ENCODE data around the gene CFAP74. TPM values are rescaled to one million over a fixed set of nuclear protein-coding genes. Genes with fewer than 3 reads are reported as not detected.

CFAP74 gene
- total and polyA plus RNA-seq, 9 donors = 0.05 to 8.0 (median 0.58) TPM; not detected in 1

DNA sequence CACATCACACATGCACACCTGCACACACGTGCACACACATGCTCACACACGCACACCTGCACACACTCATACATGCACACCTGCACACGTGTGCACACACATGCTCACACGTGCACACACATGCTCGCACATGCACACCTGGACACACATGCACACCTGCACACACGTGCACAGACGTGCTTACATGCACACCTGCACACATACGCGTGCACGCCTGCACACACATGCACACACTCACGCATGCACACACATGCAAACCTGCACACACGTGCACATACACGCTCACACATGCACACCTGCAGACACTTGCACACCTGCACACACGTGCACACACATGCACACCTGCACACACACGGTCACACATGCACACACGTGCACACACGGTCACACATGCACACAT is 32.6 kb downstream of the CFAP74 start:
- no peaks in the 10 kb centered on the region for H3K27me3 ChIP-seq
- intact Hi-C loops (cut with DNase I) = loop anchor here in 1 of 4 donors (5.0 kb wide), 1 partner anchor 56 kb away; no protein-coding TSS in a partner anchor
- no peaks in the 10 kb centered on the region for H3K4me1 ChIP-seq (ENCODE audit: insufficient read depth)
- no peak for TF ChIP-seq EP300 (IDR thresholded peaks at IDR 0.05)
- TF ChIP-seq, protein P1, sequence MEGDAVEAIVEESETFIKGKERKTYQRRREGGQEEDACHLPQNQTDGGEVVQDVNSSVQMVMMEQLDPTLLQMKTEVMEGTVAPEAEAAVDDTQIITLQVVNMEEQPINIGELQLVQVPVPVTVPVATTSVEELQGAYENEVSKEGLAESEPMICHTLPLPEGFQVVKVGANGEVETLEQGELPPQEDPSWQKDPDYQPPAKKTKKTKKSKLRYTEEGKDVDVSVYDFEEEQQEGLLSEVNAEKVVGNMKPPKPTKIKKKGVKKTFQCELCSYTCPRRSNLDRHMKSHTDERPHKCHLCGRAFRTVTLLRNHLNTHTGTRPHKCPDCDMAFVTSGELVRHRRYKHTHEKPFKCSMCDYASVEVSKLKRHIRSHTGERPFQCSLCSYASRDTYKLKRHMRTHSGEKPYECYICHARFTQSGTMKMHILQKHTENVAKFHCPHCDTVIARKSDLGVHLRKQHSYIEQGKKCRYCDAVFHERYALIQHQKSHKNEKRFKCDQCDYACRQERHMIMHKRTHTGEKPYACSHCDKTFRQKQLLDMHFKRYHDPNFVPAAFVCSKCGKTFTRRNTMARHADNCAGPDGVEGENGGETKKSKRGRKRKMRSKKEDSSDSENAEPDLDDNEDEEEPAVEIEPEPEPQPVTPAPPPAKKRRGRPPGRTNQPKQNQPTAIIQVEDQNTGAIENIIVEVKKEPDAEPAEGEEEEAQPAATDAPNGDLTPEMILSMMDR (IDR thresholded peaks at IDR 0.05) = no peak
- TF ChIP-seq POLR2A (IDR thresholded peaks at IDR 0.05) = no peak
- H3K27ac ChIP-seq = no peak overlapping the region
- no peak overlapping the region for H3K4me3 ChIP-seq
- H3K36me3 ChIP-seq = no peaks in the 10 kb centered on the region
- 82 to 90% (median 87%) methylated on average over 17 of the region's 17 CpGs for WGBS, 3 donors
- DNase-seq = no peak
- H3K9me3 ChIP-seq = peaks cover 0 to 5% of the 10 kb centered on the region in 2 donors

DNA sequence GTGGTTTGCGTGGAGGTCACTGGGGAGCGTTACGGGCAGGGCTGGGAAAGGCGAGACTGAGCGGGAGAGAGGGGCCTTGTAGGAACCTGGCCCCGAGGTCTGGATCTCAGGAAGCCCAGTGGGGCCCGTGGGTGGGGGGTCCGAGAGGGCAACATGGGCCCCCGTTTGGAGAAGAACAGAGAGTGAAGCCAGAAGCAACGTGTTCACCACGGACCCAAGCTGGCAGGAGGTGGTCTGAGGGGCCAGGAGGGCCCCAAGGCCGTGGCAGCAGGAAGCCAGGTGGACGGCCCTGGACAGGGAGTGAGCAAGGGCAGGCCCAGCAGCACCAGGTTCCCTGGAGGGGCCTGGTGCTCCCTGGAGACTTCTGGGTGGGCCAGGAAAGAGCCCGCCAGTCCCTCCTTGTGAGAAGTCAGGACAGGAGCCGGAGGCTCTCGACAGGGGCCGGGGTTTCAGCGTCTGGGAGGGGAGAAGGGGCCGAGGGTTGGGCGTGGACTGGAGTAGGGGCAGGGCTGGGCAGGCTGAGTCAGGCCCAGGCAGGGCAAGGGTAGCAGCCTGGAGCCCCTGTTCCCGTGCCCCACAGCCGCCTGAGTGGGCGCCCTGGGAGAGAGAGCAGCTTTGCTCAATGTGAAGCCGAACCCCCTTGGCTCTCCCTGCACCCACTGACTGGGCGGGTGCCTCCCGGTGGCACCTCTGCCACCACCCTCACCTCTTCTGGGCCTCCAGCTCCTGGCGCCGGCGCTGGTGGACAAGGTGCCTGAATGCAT is 33.5 kb downstream of the CFAP74 start:
- no peak overlapping the region for H3K27ac ChIP-seq
- intact Hi-C loops (cut with DNase I) = loop anchor here in 2 of 4 donors (5.0 to 10.0 kb wide), 2 partner anchors 55 to 57 kb away; no protein-coding TSS in a partner anchor
- H3K36me3 ChIP-seq = no peaks in the 10 kb centered on the region
- H3K9me3 ChIP-seq = no peaks in the 10 kb centered on the region
- no peaks in the 10 kb centered on the region for H3K27me3 ChIP-seq
- no peak overlapping the region for H3K4me3 ChIP-seq
- no peak for DNase-seq
- 59 to 71% (median 63%) methylated on average over 23 to 29 of the region's 29 CpGs for WGBS, 3 donors
- H3K4me1 ChIP-seq (ENCODE audit: insufficient read depth) = no peaks in the 10 kb centered on the region
- TF ChIP-seq, protein P1 (IDR thresholded peaks at IDR 0.05) = no peak
- TF ChIP-seq POLR2A (IDR thresholded peaks at IDR 0.05) (no peak), EP300 (IDR thresholded peaks at IDR 0.05) (no peak)

DNA sequence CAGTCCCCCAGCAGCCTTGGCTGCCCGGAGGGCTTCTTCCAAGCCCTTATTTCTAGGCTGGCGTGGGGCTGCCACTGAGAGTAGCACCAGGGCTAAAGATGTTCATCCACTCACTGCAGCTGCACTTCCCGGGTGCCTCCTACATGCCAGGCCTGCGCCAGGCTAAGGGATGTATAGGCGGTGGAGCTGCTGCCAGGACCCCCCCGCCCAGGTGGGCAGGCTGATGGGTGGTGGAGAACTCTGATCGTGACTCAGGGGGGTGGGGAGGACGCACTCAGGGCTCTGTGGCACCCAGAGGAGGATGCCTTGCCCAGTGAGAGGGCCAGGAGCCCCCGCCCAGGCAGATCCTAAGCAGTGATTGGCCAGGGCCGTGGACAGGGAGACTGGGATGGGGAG is 34.1 kb downstream of the CFAP74 start:
- TF ChIP-seq, protein P1 (IDR thresholded peaks at IDR 0.05) = no peak
- TF ChIP-seq POLR2A (IDR thresholded peaks at IDR 0.05) = no peak
- no peak for TF ChIP-seq EP300 (IDR thresholded peaks at IDR 0.05)
- H3K36me3 ChIP-seq = no peaks in the 10 kb centered on the region
- H3K27ac ChIP-seq = no peak overlapping the region
- no peaks in the 10 kb centered on the region for H3K9me3 ChIP-seq
- no peaks in the 10 kb centered on the region for H3K4me1 ChIP-seq (ENCODE audit: insufficient read depth)
- no peak overlapping the region for H3K4me3 ChIP-seq
- WGBS, 3 donors = 64 to 79% (median 77%) methylated on average over 9 to 10 of the region's 10 CpGs
- intact Hi-C loops (cut with DNase I) = loop anchor here in 1 of 4 donors (10.0 kb wide), 1 partner anchor 55 kb away; no protein-coding TSS in a partner anchor
- no peaks in the 10 kb centered on the region for H3K27me3 ChIP-seq
- no peak for DNase-seq

DNA sequence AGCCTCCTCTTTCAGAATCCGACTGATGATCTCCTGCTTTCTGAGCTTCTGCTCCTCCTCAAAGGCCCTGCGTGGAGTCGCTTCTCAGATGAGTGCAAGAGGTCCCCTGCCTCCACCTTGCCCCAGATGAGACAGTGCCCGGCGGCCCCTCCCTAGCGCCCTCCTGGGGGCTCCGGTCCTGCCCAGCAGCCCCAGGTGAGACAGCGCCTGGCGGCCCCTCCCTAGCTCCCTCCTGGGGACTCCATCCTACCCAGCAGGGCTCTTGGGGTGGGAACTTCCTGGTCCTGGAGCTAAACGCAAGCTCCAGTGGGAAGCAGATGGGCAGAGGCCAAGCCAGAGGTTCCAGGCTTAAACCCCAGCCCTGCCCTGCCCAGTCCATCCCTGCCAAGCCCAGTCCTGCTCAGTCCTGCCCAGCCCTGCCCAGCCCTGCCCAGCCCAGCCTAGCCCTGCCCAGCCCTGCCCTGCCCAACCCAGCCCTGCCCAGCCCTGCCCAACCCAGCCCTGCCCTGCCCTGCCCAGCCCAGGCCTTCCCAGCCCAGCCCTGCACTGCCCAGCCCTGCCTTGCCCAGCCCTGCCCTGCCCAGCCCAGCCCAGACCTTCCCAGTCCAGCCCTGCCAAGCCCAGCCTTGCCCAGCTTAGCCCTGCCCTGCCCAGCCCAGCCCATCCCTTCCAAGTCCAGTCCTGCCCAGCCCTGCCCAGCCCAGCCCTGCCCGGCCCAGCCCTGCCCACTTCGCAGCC is 34.6 kb downstream of the CFAP74 start:
- H3K27me3 ChIP-seq = no peaks in the 10 kb centered on the region
- H3K27ac ChIP-seq = no peak overlapping the region
- no peak for DNase-seq
- intact Hi-C loops (cut with DNase I) = loop anchor here in 1 of 4 donors (10.0 kb wide), 1 partner anchor 56 kb away; no protein-coding TSS in a partner anchor
- no peaks in the 10 kb centered on the region for H3K9me3 ChIP-seq
- TF ChIP-seq POLR2A (IDR thresholded peaks at IDR 0.05) (no peak), EP300 (IDR thresholded peaks at IDR 0.05) (no peak)
- TF ChIP-seq, protein P1 (IDR thresholded peaks at IDR 0.05) = no peak
- H3K36me3 ChIP-seq = no peaks in the 10 kb centered on the region
- no peak overlapping the region for H3K4me3 ChIP-seq
- H3K4me1 ChIP-seq (ENCODE audit: insufficient read depth) = no peaks in the 10 kb centered on the region
- WGBS, 3 donors = 63 to 76% (median 67%) methylated on average over 9 to 12 of the region's 12 CpGs
